ENCODE measurements around the gene TICRR. TPM values are rescaled to one million over a fixed set of nuclear protein-coding genes. Genes with fewer than 3 reads are reported as not detected.

The TICRR gene
- total and polyA plus RNA-seq, 2 experiments from 2014 or later, result 0.91 to 2.3 TPM

- no peak for TF ChIP-seq EZH2 (IDR thresholded peaks at IDR 0.05; ENCODE audit: borderline replicate concordance)
- H3K4me1 ChIP-seq (ENCODE audit: insufficient read depth), result no peaks in the 10 kb centered on the region
- WGBS (ENCODE audit: low lambda C conversion rate, missing lambda C conversion rate), result 92% methylated on average over 7 of the region's 7 CpGs
Measured at GRCh38 chr15:89569090-89569745, 6.1 kb upstream of the TICRR start.

GRCh38 chr15:89575656-89576416, 567 bp downstream of the TICRR start:
- no peak overlapping the region for H3K27ac ChIP-seq
- no peaks in the 10 kb centered on the region for H4K20me1 ChIP-seq (ENCODE audit: insufficient read depth, poor library complexity, severe bottlenecking)
- whole genome bisulfite sequencing (ENCODE audit: low lambda C conversion rate, missing lambda C conversion rate), result 1% methylated on average over 48 of the region's 60 CpGs
- peak overlapping the region; percentile 24 for H3K4me3 ChIP-seq
- TF ChIP-seq CTCF (IDR thresholded peaks at IDR 0.05; ENCODE audit: poor library complexity), result no peak
- TF ChIP-seq EZH2phosphoT487 (IDR thresholded peaks at IDR 0.05; ENCODE audit: low read depth, severe bottlenecking, unreplicated experiment), result no peak
- TF ChIP-seq EZH2 (IDR thresholded peaks at IDR 0.05; ENCODE audit: borderline replicate concordance), result no peak
- H3K9me2 ChIP-seq (replicated peaks; ENCODE audit: insufficient read depth), result no peaks in the 10 kb centered on the region
- H3K36me3 ChIP-seq (replicated peaks; ENCODE audit: insufficient read depth, low read depth), result no peaks in the 10 kb centered on the region
- no peaks in the 10 kb centered on the region for H3K9me3 ChIP-seq (ENCODE audit: low read depth)
- H3K4me1 ChIP-seq (ENCODE audit: insufficient read depth), result no peaks in the 10 kb centered on the region
- H2AFZ ChIP-seq, result peak overlapping the region; percentile 33
- no peaks in the 10 kb centered on the region for H3K27me3 ChIP-seq
- H3K4me2 ChIP-seq, result peak overlapping the region; percentile 84
- peaks cover 49% of the 10 kb centered on the region for H3K79me2 ChIP-seq
- DNase-seq (ENCODE audit: low spot score), result peak; percentile 25

More at GRCh38 chr15:89569090-89569745, 6.1 kb upstream of the TICRR start:
- Histone ChIP-seq H3K9me3 (ENCODE audit: low read depth) (no peaks in the 10 kb centered on the region), H3K9me2 (replicated peaks; ENCODE audit: insufficient read depth) (no peaks in the 10 kb centered on the region), H3K27me3 (no peaks in the 10 kb centered on the region), H3K4me3 (no peak overlapping the region), H4K20me1 (ENCODE audit: insufficient read depth, poor library complexity, severe bottlenecking) (no peaks in the 10 kb centered on the region), H3K27ac (no peak overlapping the region), H3K36me3 (replicated peaks; ENCODE audit: insufficient read depth, low read depth) (no peaks in the 10 kb centered on the region), H2AFZ (no peak overlapping the region), H3K4me2 (no peak overlapping the region), H3K79me2 (no peaks in the 10 kb centered on the region)
- DNase-seq (ENCODE audit: low spot score), result no peak

- Histone ChIP-seq H3K4me1 (ENCODE audit: insufficient read depth) (no peaks in the 10 kb centered on the region), H3K36me3 (replicated peaks; ENCODE audit: insufficient read depth, low read depth) (no peaks in the 10 kb centered on the region), H3K4me3 (peak overlapping the region; percentile 24), H3K9me3 (ENCODE audit: low read depth) (no peaks in the 10 kb centered on the region), H4K20me1 (ENCODE audit: insufficient read depth, poor library complexity, severe bottlenecking) (no peaks in the 10 kb centered on the region), H2AFZ (peak overlapping the region; percentile 33), H3K27me3 (no peaks in the 10 kb centered on the region), H3K4me2 (peak overlapping the region; percentile 84), H3K9me2 (replicated peaks; ENCODE audit: insufficient read depth) (no peaks in the 10 kb centered on the region), H3K79me2 (peaks cover 54% of the 10 kb centered on the region), H3K27ac (no peak overlapping the region)
- WGBS (ENCODE audit: low lambda C conversion rate, missing lambda C conversion rate), result 0% methylated on average over 1 of the region's 1 CpG
- DNase-seq (ENCODE audit: low spot score), result no peak
- TF ChIP-seq CTCF (IDR thresholded peaks at IDR 0.05; ENCODE audit: poor library complexity) (no peak), EZH2phosphoT487 (IDR thresholded peaks at IDR 0.05; ENCODE audit: low read depth, severe bottlenecking, unreplicated experiment) (no peak), EZH2 (IDR thresholded peaks at IDR 0.05; ENCODE audit: borderline replicate concordance) (no peak)
Measured at GRCh38 chr15:89576417-89576773, 1.1 kb downstream of the TICRR start.

GRCh38 chr15:89577776-89578115, 2.5 kb downstream of the TICRR start:
- H3K4me3 ChIP-seq, result no peak overlapping the region
- H3K9me3 ChIP-seq (ENCODE audit: low read depth), result no peaks in the 10 kb centered on the region
- no peak for DNase-seq (ENCODE audit: low spot score)
- H3K27ac ChIP-seq, result no peak overlapping the region
- no peaks in the 10 kb centered on the region for H3K36me3 ChIP-seq (replicated peaks; ENCODE audit: insufficient read depth, low read depth)
- TF ChIP-seq EZH2 (IDR thresholded peaks at IDR 0.05; ENCODE audit: borderline replicate concordance) (no peak), CTCF (IDR thresholded peaks at IDR 0.05; ENCODE audit: poor library complexity) (no peak), EZH2phosphoT487 (IDR thresholded peaks at IDR 0.05; ENCODE audit: low read depth, severe bottlenecking, unreplicated experiment) (no peak)
- H3K79me2 ChIP-seq, result peaks cover 57% of the 10 kb centered on the region
- no peaks in the 10 kb centered on the region for H3K4me1 ChIP-seq (ENCODE audit: insufficient read depth)
- no peaks in the 10 kb centered on the region for H3K27me3 ChIP-seq
- WGBS (ENCODE audit: low lambda C conversion rate, missing lambda C conversion rate), result 35% methylated on average over 3 of the region's 3 CpGs
- no peaks in the 10 kb centered on the region for H4K20me1 ChIP-seq (ENCODE audit: insufficient read depth, poor library complexity, severe bottlenecking)
- peak overlapping the region; percentile 36 for H2AFZ ChIP-seq
- no peaks in the 10 kb centered on the region for H3K9me2 ChIP-seq (replicated peaks; ENCODE audit: insufficient read depth)
- H3K4me2 ChIP-seq, result peak overlapping the region; percentile 60

All from hepatocyte (in vitro differentiated cells).